Stimulated activated memory B cell treated with anti-CD40 and anti-IgM and Interleukin-4, amounts not matched to agents 10 μg/mL and 1 μg/mL and 100 μg/mL, for 72 hours (primary cell): ENCODE data around the gene STARD7.
"Not testable (repeated sequence)": the region's sequence is repeated elsewhere in the genome, so short reads cannot be mapped to it uniquely, and the experiment has no call there.

Experiments used
- ATAC-seq: fragments of 150-1000 bp; cut with Tn5 transposase; 2 replicates; pipeline ENCODE4 v1.10.0; 2021
- H3K27ac Mint-ChIP-seq: one replicate; pipeline ENCODE4 v1.8.0; 2022; ENCODE audit warnings: mild to moderate bottlenecking, mixed read lengths
- H3K27me3 Mint-ChIP-seq: one replicate; pipeline ENCODE4 v1.8.0; 2022; ENCODE audit warnings: mixed read lengths
- H3K36me3 Mint-ChIP-seq: one replicate; pipeline ENCODE4 v1.8.0; 2022; ENCODE audit warnings: mixed read lengths
- H3K4me1 Mint-ChIP-seq: one replicate; pipeline ENCODE4 v1.8.0; 2022; ENCODE audit warnings: mixed read lengths
- H3K4me3 Mint-ChIP-seq: one replicate; pipeline ENCODE4 v1.8.0; 2022; ENCODE audit warnings: mild to moderate bottlenecking, moderate library complexity, mixed read lengths
- H3K9me3 Mint-ChIP-seq: one replicate; pipeline ENCODE4 v1.8.0; 2022; ENCODE audit warnings: mixed read lengths

Gene STARD7

DNA sequence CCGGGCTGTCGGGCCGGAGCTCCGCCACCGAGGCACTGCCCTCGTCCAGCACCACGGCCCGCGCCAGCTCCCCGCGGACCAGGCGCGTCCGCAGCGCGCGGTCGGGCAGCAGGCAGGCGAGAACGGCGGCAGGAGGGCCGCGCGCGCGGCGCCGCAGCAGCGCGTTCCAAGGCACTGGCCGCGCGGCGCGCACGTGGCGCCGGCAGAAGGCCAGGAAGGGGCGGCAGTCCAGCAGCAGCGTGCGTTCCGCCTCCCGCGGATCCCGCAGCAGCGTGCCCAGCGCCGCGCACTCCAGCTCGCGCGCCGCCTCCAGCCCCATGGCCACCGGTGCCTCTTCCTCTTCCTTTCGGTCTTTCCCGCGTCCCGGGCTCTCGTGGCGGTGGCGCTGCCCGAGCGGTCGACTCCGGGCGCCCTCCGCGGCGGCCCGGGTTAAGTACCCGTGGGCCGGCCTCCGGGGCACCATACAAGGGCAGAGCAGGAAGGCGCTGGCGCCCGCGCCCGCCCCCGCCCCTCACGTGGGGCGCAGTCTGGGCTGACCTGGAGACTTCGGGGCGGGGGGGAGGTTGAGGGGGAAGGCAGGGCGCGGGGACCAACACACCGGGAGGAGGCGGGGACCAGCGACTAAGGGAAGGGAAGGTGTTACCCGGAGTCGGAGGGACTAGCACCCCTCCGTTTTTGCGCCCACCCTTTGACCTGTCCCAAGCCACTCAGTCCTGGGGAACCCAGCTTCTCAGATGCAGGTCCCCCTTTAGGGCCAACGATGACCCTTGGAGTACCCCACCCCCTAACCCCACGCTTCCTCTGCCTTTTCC lies 63.4 kb downstream of the STARD7 start, which contains the start of gene DUSP2:
Gene DUSP2 (minus strand): TSS at position 405 of the 812 bp plus-strand sequence. CDS start 86 bp downstream, at position 319.
- Mint-ChIP-seq H3K27ac (peak within 1 kb of the TSS; percentile 96), H3K27me3 (no peaks in the 10 kb centered on the region), H3K4me1 (peaks cover 77% of the 10 kb centered on the region), H3K36me3 (peaks cover 27% of the 10 kb centered on the region), H3K4me3 (peak within 1 kb of the TSS; percentile 93), H3K9me3 (no peaks in the 10 kb centered on the region)
- ATAC-seq: peak; percentile 81

DNA sequence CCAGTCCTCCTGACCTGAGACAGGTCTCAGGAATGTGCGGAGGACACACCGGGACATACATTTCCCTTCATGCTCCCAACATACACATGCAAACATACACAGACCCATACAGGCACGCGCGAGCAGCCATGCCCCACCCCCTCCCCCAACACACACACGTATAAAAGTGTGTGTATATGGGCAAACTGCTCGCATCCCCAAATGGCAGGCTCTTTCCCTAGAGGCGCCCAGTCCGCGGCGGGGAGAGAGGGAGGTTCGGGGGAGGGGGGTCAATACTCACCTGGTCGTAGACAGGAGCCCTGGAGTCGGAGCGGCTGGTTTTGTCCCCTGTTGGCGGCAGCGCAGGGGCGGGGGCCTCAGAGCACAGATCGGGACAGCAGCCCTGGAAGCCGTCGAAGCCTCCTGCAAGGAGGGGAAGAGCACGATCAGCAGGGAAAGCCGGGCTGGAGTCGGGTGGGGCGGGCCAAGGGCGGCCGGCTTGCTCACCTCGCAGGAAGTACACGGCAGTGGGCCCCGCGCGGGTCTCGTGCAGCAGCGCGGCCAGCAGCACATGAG lies 64.1 kb downstream of the STARD7 start:
- Mint-ChIP-seq H3K4me3 (peak overlapping the region; percentile 93), H3K4me1 (peaks cover 79% of the 10 kb centered on the region), H3K27ac (peak overlapping the region; percentile 96), H3K27me3 (no peaks in the 10 kb centered on the region), H3K36me3 (peaks cover 27% of the 10 kb centered on the region), H3K9me3 (no peaks in the 10 kb centered on the region)
- no peak for ATAC-seq

DNA sequence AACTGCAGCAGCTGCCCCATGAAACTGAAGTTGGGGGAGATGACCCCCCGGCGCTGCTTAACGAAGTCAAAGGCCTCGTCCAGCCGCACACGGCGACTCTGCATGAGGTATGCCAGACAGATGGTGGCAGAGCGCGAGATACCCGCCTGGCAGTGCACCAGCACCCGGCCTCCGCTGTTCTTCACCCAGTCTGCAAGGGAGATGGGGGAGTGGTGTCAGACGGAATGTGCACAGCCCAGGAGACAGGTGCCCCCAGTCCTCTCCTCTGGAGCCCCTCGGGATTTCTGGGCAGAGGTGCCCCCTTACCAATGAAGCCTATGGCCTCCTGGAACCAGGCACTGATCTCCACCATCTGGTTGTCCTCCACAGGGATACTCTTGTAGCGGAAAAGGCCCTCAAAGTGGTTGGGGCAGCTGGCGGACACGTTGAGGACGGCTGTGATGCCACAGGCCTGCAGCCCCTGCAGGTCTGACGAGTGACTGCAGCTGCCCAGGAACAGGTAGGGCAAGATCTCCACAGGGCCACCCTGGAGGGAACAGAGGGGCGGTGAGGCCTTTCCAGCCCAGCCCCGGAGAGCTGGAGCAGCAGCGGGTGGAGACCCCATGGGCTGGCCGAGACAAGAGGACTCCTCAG lies 64.7 kb downstream of the STARD7 start:
- H3K4me1 Mint-ChIP-seq: peaks cover 82% of the 10 kb centered on the region
- peak overlapping the region; percentile 93 for H3K4me3 Mint-ChIP-seq
- no peak for ATAC-seq
- no peaks in the 10 kb centered on the region for H3K27me3 Mint-ChIP-seq
- H3K27ac Mint-ChIP-seq: peak overlapping the region; percentile 96
- H3K36me3 Mint-ChIP-seq: peaks cover 27% of the 10 kb centered on the region
- no peaks in the 10 kb centered on the region for H3K9me3 Mint-ChIP-seq

DNA sequence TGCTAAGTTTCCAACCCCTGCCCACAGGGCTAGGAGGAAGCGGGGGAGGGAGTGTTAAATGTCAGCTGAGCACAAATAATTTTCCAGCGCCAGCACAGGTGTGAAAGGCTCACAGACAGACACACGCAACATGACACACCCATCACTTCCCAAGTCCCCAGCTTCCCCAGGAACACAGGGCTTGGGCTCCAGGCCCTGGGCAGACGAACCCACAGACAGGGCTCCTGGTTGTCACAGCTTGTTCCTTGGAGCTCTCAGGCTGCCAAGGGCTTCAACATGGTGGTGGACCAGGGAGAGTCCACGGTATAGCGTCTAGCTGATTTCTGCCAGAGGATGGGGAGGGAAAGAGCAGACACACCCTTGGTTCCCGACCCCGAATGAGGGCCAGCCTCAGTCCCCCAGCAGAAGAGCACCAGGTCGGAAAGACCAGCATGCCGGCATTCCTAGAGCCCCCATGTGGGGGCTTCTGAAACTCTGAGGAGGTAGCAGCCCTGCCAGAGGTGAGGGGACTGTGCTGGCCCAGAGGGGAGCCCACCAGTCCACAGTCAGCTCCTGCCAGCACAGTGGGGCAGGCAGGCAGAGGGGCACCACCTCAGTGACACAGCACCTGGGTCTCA lies 65.3 kb downstream of the STARD7 start:
- no peak for ATAC-seq
- Mint-ChIP-seq H3K4me3 (peak overlapping the region; percentile 93), H3K27me3 (no peaks in the 10 kb centered on the region), H3K36me3 (peaks cover 27% of the 10 kb centered on the region), H3K9me3 (no peaks in the 10 kb centered on the region), H3K27ac (peak overlapping the region; percentile 96), H3K4me1 (peaks cover 82% of the 10 kb centered on the region)

DNA sequence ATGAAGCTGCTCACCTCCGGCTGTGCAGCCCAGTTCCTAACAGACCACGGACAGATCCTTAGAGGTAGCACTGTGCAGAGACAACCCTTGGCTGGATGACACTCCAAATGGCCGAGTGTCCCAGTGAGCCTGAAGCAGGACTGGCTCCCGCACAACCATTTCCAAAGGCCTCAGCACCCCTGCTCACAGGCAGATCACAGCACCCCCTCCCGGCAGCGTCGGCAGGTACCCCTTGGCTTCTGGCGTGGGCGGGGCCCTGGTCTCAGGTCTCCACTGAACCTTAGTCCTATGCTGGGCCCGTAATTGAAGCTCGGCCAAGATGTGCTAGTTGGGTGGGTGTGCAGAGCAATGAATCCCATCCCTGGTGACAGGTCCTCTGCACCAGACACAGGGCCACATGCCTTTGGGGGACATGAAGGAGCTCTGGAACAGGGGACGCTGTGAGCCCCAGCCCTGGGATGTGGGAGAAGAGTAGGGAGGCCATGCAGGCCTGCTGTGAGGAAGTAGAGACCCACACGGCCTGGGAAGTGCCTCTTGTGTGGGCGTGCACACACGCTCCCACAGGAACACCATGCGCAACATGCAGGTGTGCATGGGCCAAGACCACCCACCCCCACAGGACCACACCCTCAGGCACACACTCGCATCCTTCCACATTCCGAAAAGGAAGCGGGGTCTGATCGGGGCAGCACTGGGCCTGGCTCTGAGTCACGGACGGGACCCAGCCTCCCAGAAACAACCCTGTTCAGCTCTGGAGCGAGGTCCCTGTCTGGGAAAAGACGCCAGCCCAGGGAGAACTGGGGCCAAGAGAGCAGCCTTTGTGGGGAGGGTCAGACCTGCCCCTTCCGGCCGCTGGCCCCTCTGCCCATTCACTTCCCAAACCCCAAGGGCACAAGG lies 66.2 kb downstream of the STARD7 start:
- peak overlapping the region; percentile 96 for H3K27ac Mint-ChIP-seq

DNA sequence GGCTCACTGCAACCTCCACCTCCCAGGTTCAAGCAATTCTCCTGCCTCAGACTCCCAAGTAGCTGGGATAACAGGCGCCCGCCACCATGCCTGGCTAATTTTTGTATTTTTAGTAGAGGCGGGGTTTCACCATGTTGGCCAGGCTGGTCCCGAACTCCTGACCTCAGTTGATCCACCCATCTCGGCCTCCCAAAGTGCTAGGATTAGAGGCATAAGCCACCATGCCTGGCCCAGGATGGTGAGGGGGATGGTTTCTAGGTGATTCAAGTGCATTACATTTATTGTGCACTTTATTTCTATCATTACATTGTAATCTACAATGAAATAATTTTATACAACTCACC lies 67.0 kb downstream of the STARD7 start:
- Mint-ChIP-seq H3K4me1 (peaks cover 69% of the 10 kb centered on the region), H3K36me3 (peaks cover 27% of the 10 kb centered on the region), H3K27ac (peak overlapping the region; percentile 96)
- H3K27me3 Mint-ChIP-seq, H3K4me3 Mint-ChIP-seq, H3K9me3 Mint-ChIP-seq, ATAC-seq: not testable (repeated sequence)

More for the DNA sequence above, 66.2 kb downstream of the STARD7 start:
- no peaks in the 10 kb centered on the region for H3K9me3 Mint-ChIP-seq
- ATAC-seq: no peak
- peak overlapping the region; percentile 93 for H3K4me3 Mint-ChIP-seq
- peaks cover 27% of the 10 kb centered on the region for H3K36me3 Mint-ChIP-seq
- H3K4me1 Mint-ChIP-seq: peaks cover 78% of the 10 kb centered on the region
- no peaks in the 10 kb centered on the region for H3K27me3 Mint-ChIP-seq

DNA sequence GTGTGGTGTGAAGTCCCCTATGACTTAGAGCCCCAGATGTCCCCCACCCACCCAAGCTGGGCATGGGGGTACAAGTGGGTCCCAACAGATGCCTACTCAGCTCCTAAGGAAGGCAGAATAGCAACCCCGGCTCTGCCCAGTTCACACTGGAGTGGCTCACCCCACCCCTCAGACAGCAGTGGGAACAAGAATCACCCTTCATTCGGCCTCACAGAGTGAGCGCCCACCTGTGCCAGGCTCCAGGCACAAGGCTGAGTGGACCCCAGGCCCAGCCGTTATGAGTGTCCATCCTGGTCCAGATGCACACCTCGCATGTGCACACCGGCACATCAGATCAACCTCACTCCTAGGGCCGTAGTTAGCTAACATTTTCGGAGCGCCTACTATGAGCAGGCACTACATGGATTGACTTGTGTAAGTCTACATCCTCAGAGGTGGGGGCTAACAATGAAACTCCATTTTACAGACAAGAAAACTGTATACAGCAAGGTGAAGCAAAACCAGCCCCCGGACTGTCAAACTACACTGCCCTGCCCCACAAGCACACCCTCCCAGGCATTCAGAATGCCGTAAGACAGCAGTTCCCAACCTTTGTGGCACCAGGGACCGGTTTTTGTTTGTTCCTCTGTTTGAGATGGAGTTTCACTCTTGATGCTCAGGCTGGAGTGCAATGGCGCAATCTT lies 67.5 kb downstream of the STARD7 start:
- Mint-ChIP-seq H3K4me3 (no peak overlapping the region), H3K4me1 (peaks cover 64% of the 10 kb centered on the region), H3K27me3 (no peaks in the 10 kb centered on the region), H3K9me3 (no peaks in the 10 kb centered on the region), H3K27ac (peak overlapping the region; percentile 96), H3K36me3 (peaks cover 27% of the 10 kb centered on the region)
- ATAC-seq: no peak

DNA sequence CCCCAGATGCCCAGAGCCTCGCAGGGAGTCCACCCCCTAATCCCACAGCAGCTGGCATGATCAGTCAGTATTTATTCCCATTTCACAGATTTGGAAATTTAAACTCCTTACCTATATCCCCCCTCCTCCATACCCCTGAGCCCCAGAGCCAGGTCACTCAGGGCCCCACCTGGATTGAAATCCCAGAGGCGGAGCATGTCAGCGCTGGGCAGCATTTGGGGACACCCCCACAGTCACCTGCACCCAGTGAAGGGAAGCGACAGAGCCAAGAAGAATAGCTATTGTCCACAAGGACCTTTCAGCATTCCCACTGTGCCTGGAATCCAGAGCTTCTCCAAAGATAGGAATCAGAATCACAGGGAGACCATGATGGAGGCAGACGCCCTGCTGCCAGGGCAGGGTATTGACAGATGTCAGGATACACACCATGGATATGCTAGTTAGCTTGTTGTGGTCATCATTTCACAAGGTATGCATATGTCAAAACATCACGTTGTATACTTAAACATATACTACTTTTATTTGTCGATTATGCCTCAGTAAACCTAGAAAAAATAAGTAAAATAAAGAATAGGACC lies 69.4 kb downstream of the STARD7 start:
- ATAC-seq: no peak
- peak overlapping the region; percentile 57 for H3K27ac Mint-ChIP-seq
- no peaks in the 10 kb centered on the region for H3K27me3 Mint-ChIP-seq
- no peaks in the 10 kb centered on the region for H3K9me3 Mint-ChIP-seq
- peaks cover 23% of the 10 kb centered on the region for H3K36me3 Mint-ChIP-seq
- H3K4me3 Mint-ChIP-seq: no peak overlapping the region
- H3K4me1 Mint-ChIP-seq: peaks cover 53% of the 10 kb centered on the region

DNA sequence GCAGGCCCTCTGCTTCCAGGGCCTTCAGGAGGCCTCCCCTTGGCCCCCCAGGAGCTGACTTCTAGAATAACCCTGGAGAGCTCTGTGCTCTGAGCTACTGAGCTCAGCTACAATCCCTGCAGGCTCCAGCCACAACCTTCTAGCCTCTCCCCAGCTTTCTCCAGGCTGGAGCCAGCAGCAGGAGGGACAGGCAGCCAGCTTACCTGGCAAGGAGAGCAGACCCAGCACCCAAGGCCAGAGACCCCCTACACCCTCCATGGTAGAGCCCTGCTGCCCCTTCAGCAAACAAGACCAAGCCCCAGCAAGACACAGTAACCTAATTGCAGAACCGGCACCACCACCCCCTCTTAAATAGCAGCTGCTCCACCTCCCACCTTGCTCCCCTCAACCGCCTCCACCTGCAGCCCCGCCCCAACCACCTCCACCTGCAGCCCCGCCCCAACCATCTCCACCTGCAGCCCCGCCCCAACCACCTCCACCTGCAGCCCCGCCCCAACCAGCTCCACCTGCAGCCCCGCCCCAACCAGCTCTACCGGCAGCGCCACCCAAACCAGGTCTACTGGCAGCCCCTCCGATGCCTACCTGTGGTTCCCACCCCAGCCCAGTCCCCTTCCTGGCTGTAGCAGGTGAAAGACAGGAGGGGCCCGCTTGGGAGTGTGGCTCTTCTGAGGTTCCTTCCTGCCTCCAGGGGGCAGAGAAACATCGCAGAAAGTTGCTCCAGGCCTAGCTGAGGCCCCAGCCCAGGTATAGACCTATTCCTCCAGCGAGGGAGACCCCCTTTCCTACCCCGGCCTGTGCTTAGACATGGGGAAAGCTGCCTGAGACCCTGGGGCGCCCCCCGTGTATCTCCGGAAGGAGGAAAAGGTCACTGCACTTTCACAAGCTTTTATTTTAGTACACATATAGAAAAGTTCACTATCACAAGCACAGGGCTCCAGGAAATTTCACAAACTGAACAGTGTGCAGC lies 70.2 kb downstream of the STARD7 start, which contains the start of gene ASTL:
Gene ASTL (minus strand): TSS at position 324 of the 967 bp plus-strand sequence. CDS start 66 bp downstream, at position 258.
- H3K4me1 Mint-ChIP-seq: peaks cover 45% of the 10 kb centered on the region
- H3K36me3 Mint-ChIP-seq: peaks cover 15% of the 10 kb centered on the region
- no peaks in the 10 kb centered on the region for H3K9me3 Mint-ChIP-seq
- no peaks in the 10 kb centered on the region for H3K27me3 Mint-ChIP-seq
- H3K27ac Mint-ChIP-seq: peak within 1 kb of the TSS; percentile 57
- H3K4me3 Mint-ChIP-seq: no peak within 1 kb of the TSS
- peak; percentile 76 for ATAC-seq

DNA sequence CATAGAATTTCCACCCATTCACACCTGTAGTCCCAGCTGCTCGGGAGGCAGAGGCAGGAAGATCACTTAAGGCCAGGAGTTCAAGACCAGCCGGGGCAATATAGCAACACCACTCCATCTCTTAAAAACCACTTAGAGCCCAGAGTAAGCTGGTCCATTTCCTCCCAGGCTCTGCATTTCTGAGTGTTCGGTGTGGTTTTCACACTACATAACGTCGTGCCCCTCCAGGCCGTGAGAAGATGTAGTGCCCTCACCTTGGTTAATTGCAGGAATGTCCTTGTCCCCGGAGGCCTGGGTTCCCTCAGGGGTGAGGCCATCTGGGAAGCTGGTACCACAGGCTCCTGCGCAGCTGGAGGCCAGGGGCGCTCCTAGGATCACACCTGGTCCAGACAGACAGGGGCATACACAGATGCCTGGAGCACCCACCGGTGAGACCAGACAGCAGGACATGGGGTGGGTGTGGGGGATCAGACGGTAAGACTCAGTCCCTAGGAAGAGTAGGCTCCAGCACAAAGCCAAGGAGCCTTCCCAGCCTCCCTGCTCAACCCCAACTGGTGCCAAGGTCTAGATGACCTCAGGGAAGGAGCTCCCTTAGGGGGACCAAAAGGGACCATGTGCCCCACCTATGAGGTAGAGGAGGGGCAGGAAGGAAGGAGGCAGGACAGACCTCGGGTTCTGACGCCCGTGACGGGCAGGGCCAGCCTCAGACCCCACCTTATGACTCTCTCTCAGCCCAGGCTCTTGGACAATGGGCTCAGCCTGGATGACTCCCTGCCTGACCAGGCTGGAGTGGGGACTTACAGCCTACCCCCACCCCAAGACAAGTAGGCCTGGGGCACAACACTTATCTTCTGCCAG lies 71.1 kb downstream of the STARD7 start:
- Mint-ChIP-seq H3K27ac (peak overlapping the region; percentile 57), H3K4me3 (no peak overlapping the region), H3K36me3 (peaks cover 7% of the 10 kb centered on the region), H3K27me3 (no peaks in the 10 kb centered on the region), H3K4me1 (peaks cover 36% of the 10 kb centered on the region), H3K9me3 (no peaks in the 10 kb centered on the region)
- no peak for ATAC-seq

DNA sequence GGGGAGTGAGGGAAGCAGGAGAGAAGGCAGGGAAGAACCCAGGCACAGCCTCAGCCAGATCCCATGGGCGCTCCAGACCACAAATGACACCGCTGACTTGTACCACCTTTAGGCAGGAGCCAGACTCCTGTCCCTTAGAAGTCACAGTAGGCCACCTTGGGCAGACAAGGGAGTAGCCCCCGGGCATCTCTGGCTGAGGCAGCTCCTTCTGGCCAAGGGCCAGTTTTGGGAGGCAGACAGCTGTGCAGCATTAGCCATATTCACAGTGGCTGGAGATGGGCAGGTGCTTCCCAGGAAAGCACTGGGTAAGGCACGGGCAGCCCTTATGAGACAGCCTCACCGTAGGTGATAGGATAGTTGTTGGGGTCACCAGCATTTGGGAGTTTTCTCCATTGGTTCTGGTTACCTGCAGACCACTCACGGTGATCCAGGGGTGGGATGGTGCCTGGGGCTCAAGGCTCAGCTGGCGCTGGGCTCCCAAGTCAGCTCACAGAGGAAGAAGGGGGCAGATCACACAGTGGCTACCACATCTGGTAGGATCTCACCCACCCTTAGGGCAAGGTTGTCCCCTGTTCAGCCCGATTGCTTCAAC lies 72.4 kb downstream of the STARD7 start:
- H3K4me3 Mint-ChIP-seq: no peak overlapping the region
- no peak overlapping the region for H3K27ac Mint-ChIP-seq
- no peaks in the 10 kb centered on the region for H3K27me3 Mint-ChIP-seq
- peaks cover 8% of the 10 kb centered on the region for H3K36me3 Mint-ChIP-seq
- peaks cover 23% of the 10 kb centered on the region for H3K4me1 Mint-ChIP-seq
- no peak for ATAC-seq
- H3K9me3 Mint-ChIP-seq: no peaks in the 10 kb centered on the region

DNA sequence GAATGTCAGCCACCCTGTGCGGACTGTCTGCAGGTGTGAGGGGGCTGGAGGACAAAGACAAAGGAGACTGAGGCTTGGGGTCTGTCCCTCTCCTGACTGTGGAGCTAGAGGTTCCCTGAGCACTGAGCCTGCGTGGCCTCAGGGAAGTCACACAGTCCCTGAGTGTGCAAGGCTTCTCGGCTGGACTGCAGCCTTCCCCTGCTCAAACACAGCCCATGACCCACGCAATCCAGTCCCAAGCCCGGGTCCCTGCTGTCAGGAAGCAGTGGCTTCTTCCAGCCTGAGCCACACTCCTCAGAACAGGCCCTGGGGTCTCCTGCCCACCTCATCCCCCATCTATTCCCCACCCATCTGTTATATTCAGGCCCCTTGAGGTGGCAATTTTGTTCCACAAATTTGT lies 73.0 kb downstream of the STARD7 start:
- Mint-ChIP-seq H3K9me3 (no peaks in the 10 kb centered on the region), H3K36me3 (peaks cover 8% of the 10 kb centered on the region), H3K4me3 (no peak overlapping the region), H3K27ac (no peak overlapping the region), H3K27me3 (no peaks in the 10 kb centered on the region), H3K4me1 (peaks cover 20% of the 10 kb centered on the region)
- no peak for ATAC-seq
